Kidney (tissue), 14 donors: Measurements from ENCODE around the gene SRCIN1. TPM values are rescaled to one million over a fixed set of nuclear protein-coding genes. Genes with fewer than 3 reads are reported as not detected.

Experiments used
- DNase-seq, 5 donors: peaks; one replicate each; pipeline ENCODE4 v3.0.0-alpha.2; 2013 to 2020
- FAIRE-seq: peaks from 2 replicates; lab custom pipeline; 2012; peaks lifted over from hg19 to GRCh38; lab: Jason Lieb, UNC
- H3K27ac ChIP-seq, 2 donors: one replicate each; pipeline ENCODE4 v1.7.0; 2013; ENCODE audit warnings: low read depth in 2 of 2, low read length in 2 of 2, inconsistent platforms in 1 of 2
- H3K27me3 ChIP-seq: one replicate; pipeline ENCODE4 v1.7.1; 2013; ENCODE audit warnings: low read length, inconsistent platforms; ENCODE audit not compliant: control insufficient read depth, insufficient read depth
- H3K36me3 ChIP-seq, 3 donors: one replicate each; pipeline versions ENCODE4 v1.7.0 to v1.7.1; 2013; ENCODE audit warnings: low read length in 3 of 3, control low read depth in 1 of 3, inconsistent platforms in 1 of 3; ENCODE audit not compliant: insufficient read depth in 3 of 3, control insufficient read depth in 2 of 3
- H3K4me1 ChIP-seq, 3 donors: one replicate each; pipeline versions ENCODE4 v1.7.0 to v1.7.1; 2013; ENCODE audit warnings: low read length in 3 of 3, inconsistent platforms in 1 of 3, low read depth in 1 of 3; ENCODE audit not compliant: control insufficient read depth in 2 of 3, insufficient read depth in 2 of 3
- H3K4me3 ChIP-seq, 3 donors: one replicate each; pipeline versions ENCODE4 v1.7.0 to v1.8.1; 2013; ENCODE audit warnings: low read length in 3 of 3, control low read depth in 1 of 3, inconsistent platforms in 1 of 3
- H3K9ac ChIP-seq, 3 donors: one replicate each; pipeline versions ENCODE4 v1.7.0 to v1.7.1; 2013; ENCODE audit warnings: low read length in 3 of 3, control low read depth in 1 of 3, inconsistent platforms in 1 of 3
- H3K9me3 ChIP-seq, 3 donors: one replicate each; pipeline versions ENCODE4 v1.7.0 to v1.7.1; 2013; ENCODE audit warnings: low read length in 3 of 3, control low read depth in 1 of 3, inconsistent platforms in 1 of 3; ENCODE audit not compliant: control insufficient read depth in 2 of 3, insufficient read depth in 1 of 3
- CTCF ChIP-seq: IDR thresholded peaks from 3 replicates; pipeline ENCODE4 v1.5.1; 2012; ENCODE audit warnings: mild to moderate bottlenecking, moderate library complexity, borderline replicate concordance; ENCODE audit not compliant: insufficient read depth; ENCODE audit errors: extremely low read depth
- intact Hi-C: fragments of 100-400 bp; cut with DNase I; formaldehyde crosslinking; loops from one replicate; pipeline ENCODE4 v1.11.1; 2022
- polyA plus RNA-seq: library from polyadenylated mRNA; stranded (reverse); fragments of 350-450 nt; fragmentation: Illumina TruSeq; extraction: RNeasy Lipid Tissue Mini Kit (QIAGEN cat#74804); gene quantifications from one replicate; pipeline ENCODE4 v1.2.3, GENCODE V29; 2014; ENCODE audit warnings: low read depth, low replicate concordance; ENCODE audit not compliant: insufficient read depth
- total RNA-seq: library from RNA; stranded (reverse); fragmentation: NEBNext Ultra II Directional; extraction: Animal tissue kit (Norgen Biotek cat#: 25700); gene quantifications from one replicate; pipeline ENCODE4 v1.2.1, GENCODE V29; 2021
- donor health status: control.
- donor health status: control.
- donor health status: control.
- donor health status: control.
- donor health status: control.
- donor health status: DM: yes; HTN: yes; CAD: no.
- donor health status: Normal renal cell carcinoma (clear cell type).

The SRCIN1 gene
- total and polyA plus RNA-seq, 2 donors from 2014 or later: 0.34 to 6.1 TPM

GRCh38 chr17:38545531-38546225, 60.1 kb downstream of the SRCIN1 start:
- FAIRE-seq (no peak), DNase-seq (no peak)
- Histone ChIP-seq H3K27ac (no peak overlapping the region), H3K9ac (no peak overlapping the region), H3K27me3 (no peaks in the 10 kb centered on the region), H3K36me3 (no peaks in the 10 kb centered on the region), H3K4me1 (no peaks in the 10 kb centered on the region), H3K9me3 (no peaks in the 10 kb centered on the region), H3K4me3 (no peak overlapping the region)
- no peak for TF ChIP-seq CTCF
- intact Hi-C loops: no loop called here

GRCh38 chr17:38544839-38545209, 60.9 kb downstream of the SRCIN1 start:
- intact Hi-C loops: no loop called here
- Histone ChIP-seq H3K27ac (no peak overlapping the region), H3K9ac (no peak overlapping the region), H3K4me3 (no peak overlapping the region), H3K36me3 (no peaks in the 10 kb centered on the region), H3K9me3 (no peaks in the 10 kb centered on the region), H3K4me1 (no peaks in the 10 kb centered on the region), H3K27me3 (no peaks in the 10 kb centered on the region)
- no peak for FAIRE-seq
- no peak for TF ChIP-seq CTCF
- DNase-seq: no peak

GRCh38 chr17:38544175-38544838, 61.4 kb downstream of the SRCIN1 start:
- Histone ChIP-seq H3K4me1 (no peaks in the 10 kb centered on the region), H3K27ac (no peak overlapping the region), H3K27me3 (no peaks in the 10 kb centered on the region), H3K4me3 (no peak overlapping the region), H3K36me3 (no peaks in the 10 kb centered on the region), H3K9me3 (no peaks in the 10 kb centered on the region), H3K9ac (no peak overlapping the region)
- TF ChIP-seq CTCF: no peak
- DNase-seq: no peak
- FAIRE-seq: no peak
- intact Hi-C loops: no loop called here
